Osteocyte (in vitro differentiated cells): ENCODE data around the gene OR6S1. TPM values are rescaled to one million over a fixed set of nuclear protein-coding genes. Genes with fewer than 3 reads are reported as not detected.
"Not testable (repeated sequence)": the region's sequence is repeated elsewhere in the genome, so short reads cannot be mapped to it uniquely, and the experiment has no call there.

ENCODE experiments used
- DNase-seq: peaks from one replicate; pipeline ENCODE4 v3.0.0; 2021; ENCODE audit warnings: mixed read lengths; ENCODE audit not compliant: unreplicated experiment; ENCODE audit errors: extremely low spot score
- H3K27ac Mint-ChIP-seq: one replicate; pipeline ENCODE4 v1.8.0; 2021; ENCODE audit warnings: mild to moderate bottlenecking, mixed read lengths; ENCODE audit not compliant: unreplicated experiment
- H3K27me3 Mint-ChIP-seq: one replicate; pipeline ENCODE4 v1.8.0; 2021; ENCODE audit warnings: mixed read lengths; ENCODE audit not compliant: unreplicated experiment
- H3K36me3 Mint-ChIP-seq: one replicate; pipeline ENCODE4 v1.8.0; 2021; ENCODE audit warnings: mixed read lengths; ENCODE audit not compliant: unreplicated experiment
- H3K4me1 Mint-ChIP-seq: one replicate; pipeline ENCODE4 v1.8.0; 2021; ENCODE audit warnings: mixed read lengths; ENCODE audit not compliant: unreplicated experiment
- H3K4me3 Mint-ChIP-seq: one replicate; pipeline ENCODE4 v1.8.0; 2021; ENCODE audit warnings: mild to moderate bottlenecking, moderate library complexity, mixed read lengths; ENCODE audit not compliant: unreplicated experiment
- H3K9me3 Mint-ChIP-seq: one replicate; pipeline ENCODE4 v1.8.0; 2021; ENCODE audit warnings: mixed read lengths; ENCODE audit not compliant: unreplicated experiment
- CTCF ChIP-seq: fragments of 200-600 bp; sonication (generic); IDR thresholded peaks from 2 replicates; pipeline ENCODE4 v1.5.0; 2021; ENCODE audit warnings: antibody characterized with exemption, mild to moderate bottlenecking, moderate library complexity
- total RNA-seq: library from RNA; stranded (reverse); gene quantifications from 2 replicates; pipeline ENCODE4 v1.2.1, GENCODE V29; 2021

The OR6S1 gene
- total RNA-seq, 1 donor from 2014 or later = not detected

- DNase-seq = no peak
- no peaks in the 10 kb centered on the region for H3K36me3 Mint-ChIP-seq
- H3K4me3 Mint-ChIP-seq = no peak overlapping the region
- TF ChIP-seq CTCF = no peak
- no peaks in the 10 kb centered on the region for H3K9me3 Mint-ChIP-seq
- no peak overlapping the region for H3K27ac Mint-ChIP-seq
- H3K4me1 Mint-ChIP-seq = no peaks in the 10 kb centered on the region
- no peaks in the 10 kb centered on the region for H3K27me3 Mint-ChIP-seq
Observed at GRCh38 chr14:20603813-20604690, 37.4 kb downstream of the OR6S1 start.

GRCh38 chr14:20602583-20602982 is 38.9 kb downstream of the OR6S1 start:
- DNase-seq = no peak
- Mint-ChIP-seq H3K27ac (no peak overlapping the region), H3K9me3 (no peaks in the 10 kb centered on the region), H3K27me3 (no peaks in the 10 kb centered on the region), H3K4me1 (no peaks in the 10 kb centered on the region), H3K36me3 (no peaks in the 10 kb centered on the region), H3K4me3 (no peak overlapping the region)
- no peak for TF ChIP-seq CTCF

- no peaks in the 10 kb centered on the region for H3K9me3 Mint-ChIP-seq
Observed at GRCh38 chr14:20601522-20601921, 40.0 kb downstream of the OR6S1 start.

GRCh38 chr14:20597108-20597507 is 44.4 kb downstream of the OR6S1 start:
- Mint-ChIP-seq H3K36me3 (no peaks in the 10 kb centered on the region), H3K4me1 (no peaks in the 10 kb centered on the region), H3K9me3 (no peaks in the 10 kb centered on the region), H3K4me3 (no peak overlapping the region), H3K27ac (no peak overlapping the region), H3K27me3 (no peaks in the 10 kb centered on the region)
- no peak for TF ChIP-seq CTCF
- DNase-seq = no peak

More at GRCh38 chr14:20601522-20601921, 40.0 kb downstream of the OR6S1 start:
- no peak for DNase-seq
- no peak overlapping the region for H3K4me3 Mint-ChIP-seq
- H3K27me3 Mint-ChIP-seq = no peaks in the 10 kb centered on the region
- no peaks in the 10 kb centered on the region for H3K4me1 Mint-ChIP-seq
- TF ChIP-seq CTCF = no peak
- no peak overlapping the region for H3K27ac Mint-ChIP-seq
- H3K36me3 Mint-ChIP-seq = no peaks in the 10 kb centered on the region

GRCh38 chr14:20595726-20596125 is 45.8 kb downstream of the OR6S1 start:
- not testable (repeated sequence) for H3K4me3 Mint-ChIP-seq, H3K4me1 Mint-ChIP-seq, H3K9me3 Mint-ChIP-seq, DNase-seq, H3K27me3 Mint-ChIP-seq, H3K27ac Mint-ChIP-seq, H3K36me3 Mint-ChIP-seq
